ENCODE data around the gene SPA17.

The SPA17 gene

GRCh38 chr11:124663861-124664260, 9.8 kb upstream of the SPA17 start:
- DNase-seq: no peak

DNA sequence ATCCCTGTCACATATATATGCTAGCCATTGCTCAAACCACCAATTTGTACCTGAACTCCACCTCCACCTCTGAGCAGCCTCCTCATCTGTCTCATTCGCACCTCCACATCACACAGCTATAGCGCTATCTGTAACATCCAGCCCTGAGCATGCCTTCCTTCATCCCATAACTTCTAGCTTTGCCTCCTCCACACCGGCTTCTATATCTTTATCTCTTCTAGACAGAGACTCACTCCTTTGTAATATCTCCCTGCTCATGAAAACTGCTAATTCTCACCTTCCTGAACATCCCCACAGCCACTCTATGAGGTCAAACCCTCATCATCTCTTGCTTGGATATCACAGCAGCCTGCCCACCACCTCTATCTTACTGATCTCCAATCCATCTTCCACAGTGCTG, 6.1 kb upstream of the SPA17 start:
- no peak for DNase-seq

- DNase-seq: peak; percentile 15
Measured at GRCh38 chr11:124669193-124669592, 4.5 kb upstream of the SPA17 start.

DNA sequence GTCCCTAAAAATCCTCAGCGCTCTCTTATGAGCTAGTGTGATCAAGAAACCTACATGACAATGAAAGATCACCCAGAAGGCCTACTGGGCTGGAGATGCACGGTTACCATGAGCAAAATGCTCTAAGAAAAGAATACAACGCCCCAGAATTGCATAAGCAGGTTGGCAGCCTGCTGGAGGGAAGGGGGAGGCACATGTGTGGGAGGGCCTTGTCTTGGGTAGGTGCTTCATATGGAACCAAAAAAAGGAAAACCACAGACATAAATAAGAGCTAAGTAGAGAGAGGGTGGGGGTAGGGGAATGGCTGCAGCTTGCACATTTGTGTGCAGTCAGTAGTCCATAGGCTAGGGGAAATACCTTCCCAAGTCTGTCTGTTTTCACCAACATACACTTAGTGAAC, 3.0 kb upstream of the SPA17 start:
- no peak for DNase-seq

DNA sequence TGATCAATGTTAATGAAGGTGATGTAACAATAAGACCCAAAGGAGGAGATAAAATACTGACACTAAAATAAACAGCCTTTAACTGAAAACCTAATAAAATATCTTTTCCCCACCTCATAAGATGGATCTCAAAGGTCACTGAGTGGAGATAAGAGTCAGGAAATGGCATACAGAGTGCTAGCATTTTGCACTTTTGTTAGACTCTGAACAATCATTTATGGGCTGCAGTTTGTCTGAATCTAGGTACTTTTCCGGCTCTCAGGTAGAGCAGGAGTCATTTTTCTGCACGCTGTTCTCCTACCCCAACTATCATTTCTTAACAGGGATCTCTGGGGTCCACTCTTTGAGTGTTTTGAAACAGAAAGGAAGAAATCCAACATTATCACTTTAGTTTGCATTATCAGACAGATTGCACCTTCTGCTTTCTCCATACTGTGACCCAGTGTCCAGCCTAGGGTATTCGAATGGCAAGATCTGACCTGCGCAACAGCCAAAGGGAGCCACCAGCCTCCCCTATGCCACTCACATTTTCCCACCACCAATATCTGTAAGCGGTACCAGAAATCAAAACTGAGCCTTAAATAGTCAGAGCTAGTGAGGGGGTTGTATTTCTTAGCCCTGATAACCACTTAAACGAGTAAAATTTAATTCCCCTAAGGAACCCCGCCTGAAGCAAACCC, 1.0 kb upstream of the SPA17 start:
- no peak for DNase-seq

DNA sequence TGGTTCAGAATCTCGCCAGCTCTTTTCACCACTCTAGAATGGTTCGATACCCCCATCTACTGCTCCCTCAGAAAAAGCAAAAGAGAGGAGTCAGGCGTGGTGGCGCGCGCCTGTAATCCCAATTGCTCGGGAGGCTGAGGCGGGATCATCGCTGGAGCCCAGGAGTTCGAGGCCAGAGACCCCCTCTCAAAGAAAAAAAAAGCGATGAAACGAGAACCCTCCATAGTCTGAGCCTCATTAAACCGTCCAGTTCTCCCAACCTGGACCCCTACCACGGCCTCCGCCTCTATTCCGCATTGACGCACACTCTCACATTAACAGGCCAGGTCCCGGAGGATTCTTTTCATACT, 439 bp downstream of the SPA17 start:
- DNase-seq: no peak

DNA sequence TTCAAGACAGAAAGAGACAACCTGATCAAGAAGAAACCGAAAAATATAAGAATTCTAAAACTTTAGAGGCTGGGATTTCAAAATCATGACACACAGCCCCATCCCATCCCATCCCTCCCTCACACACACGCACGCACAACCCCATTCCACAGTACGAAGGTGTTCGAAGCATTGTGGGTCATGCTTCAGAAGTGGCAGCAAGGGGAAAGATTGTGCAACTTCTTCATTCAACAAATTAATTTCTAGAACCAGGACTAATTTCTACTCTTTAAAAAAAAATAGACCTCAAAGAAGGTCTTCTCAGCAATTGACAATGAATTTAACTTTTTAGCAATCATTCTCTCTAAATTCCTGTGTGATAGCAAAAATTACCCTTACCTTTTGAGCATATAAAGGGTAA, 867 bp downstream of the SPA17 start:
- DNase-seq: no peak

DNA sequence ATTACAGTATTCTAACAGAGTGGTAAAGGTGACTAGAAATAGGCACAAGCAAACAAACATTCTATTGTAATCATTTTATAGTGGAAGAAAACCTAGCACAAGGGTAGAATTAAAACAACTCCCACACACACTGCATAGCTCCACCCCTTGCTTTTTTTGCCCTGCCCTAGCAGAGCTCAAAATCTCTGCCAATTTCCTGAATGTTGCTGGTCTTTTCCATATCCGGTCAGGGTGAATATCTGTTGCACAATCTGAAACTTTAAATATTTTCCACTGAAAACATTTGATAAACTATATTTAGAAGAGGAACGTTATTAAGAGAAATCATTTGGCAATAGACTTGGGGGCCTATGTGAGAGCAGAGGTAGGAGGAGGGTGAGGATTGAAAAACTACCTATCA, 2.7 kb downstream of the SPA17 start:
- no peak for DNase-seq

DNA sequence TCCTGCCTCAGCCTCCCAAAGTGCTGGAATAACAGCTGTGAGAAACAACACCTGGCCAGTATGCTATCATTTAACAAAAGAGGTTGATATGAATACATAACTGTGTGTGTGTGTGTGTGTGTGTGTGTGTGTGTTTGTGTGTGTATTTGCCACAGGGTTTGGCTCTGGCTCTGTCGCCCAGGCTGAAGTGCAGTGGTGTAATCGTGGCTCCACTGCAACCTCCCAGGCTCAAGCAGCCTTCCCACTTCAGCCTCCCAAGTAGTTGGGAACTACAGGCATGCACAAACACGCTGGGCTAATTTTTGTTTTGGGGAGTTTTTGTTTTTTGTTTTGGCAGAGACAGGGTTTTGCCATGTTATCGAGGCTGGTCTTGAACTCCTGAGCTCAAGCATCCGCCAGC, 4.7 kb downstream of the SPA17 start:
- no peak for DNase-seq

- no peak for DNase-seq
Measured at GRCh38 chr11:124681421-124681820, 7.7 kb downstream of the SPA17 start.

DNA sequence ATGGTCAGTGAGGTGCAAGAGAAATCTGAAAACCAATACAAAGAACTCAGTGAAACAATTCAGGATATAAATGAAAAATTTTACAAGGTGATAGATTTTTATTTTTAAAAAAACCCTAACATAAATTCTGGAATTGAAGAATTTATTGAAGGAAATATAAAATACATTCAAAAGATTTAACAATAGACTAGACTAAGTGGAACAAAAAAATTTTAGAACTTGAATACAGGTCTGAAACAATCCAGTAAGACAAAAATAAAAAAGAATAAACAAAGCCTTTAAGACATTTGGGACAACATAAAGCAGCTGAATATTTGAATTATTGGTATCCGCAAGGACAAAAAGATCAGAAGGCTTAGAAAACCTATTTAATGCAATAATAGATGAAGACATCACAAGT, 8.7 kb downstream of the SPA17 start:
- DNase-seq: no peak

GRCh38 chr11:124693142-124693541, 19.4 kb downstream of the SPA17 start:
- no peak for DNase-seq

DNA sequence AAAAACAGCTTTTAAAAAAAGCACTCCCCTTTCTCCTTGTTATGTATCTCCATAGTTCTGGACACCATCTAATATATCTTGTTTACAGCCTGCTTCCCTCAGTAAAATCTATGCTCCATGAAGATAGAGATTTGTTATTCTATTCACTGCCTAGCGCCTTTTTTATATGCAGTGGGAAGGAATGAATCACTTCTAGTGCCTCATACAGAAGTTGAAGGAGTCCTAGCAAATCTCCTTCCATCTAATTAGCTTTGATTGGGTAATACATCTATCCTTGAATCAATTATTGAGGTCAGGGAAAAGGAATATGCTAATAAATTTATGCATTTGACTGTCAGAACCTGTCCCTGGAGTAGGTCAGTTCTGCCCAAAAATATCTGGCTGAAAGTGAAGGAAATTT, 25.8 kb downstream of the SPA17 start:
- DNase-seq: no peak

DNA sequence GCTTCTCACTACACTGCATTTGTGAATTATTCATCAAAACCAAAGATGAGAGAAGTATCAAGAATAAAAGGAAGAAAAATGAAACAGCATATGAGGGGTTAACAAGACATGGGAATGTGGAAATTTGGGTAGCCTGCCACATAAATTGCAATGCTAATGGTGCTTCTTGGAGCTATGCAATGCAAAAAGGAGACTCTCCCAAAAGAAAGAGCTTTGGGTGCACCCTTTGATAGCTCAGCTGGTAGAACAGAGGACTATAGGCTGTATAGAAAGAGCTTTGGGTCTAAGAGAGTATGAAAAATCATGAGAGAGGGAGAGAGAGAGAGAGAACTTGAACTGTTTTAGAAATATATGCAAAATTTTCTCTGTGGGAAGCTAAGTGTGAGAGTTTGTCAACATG, 26.3 kb downstream of the SPA17 start:
- no peak for DNase-seq

GRCh38 chr11:124707829-124708228, 34.1 kb downstream of the SPA17 start:
- DNase-seq: no peak

DNA sequence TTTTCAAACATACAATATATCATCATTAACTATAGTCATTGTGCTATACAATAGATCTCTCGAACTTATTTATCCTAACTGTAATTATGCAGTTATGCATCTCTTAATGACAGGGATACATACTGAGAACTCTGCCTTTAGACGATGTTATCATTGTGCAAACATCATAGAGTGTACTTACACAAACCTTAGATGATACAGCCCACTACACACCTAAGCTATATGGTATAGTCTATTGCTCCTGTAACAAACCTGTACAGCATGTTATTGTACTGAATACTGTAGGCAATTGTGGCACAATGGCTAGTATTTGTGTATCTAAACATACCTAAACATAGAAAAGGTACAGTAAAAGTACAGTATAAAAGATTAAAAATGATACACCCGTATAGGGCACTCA, 38.7 kb downstream of the SPA17 start:
- DNase-seq: no peak

GRCh38 chr11:124716591-124716990, 42.9 kb downstream of the SPA17 start:
- no peak for DNase-seq

GRCh38 chr11:124717421-124717785, 43.7 kb downstream of the SPA17 start:
- no peak for DNase-seq

DNA sequence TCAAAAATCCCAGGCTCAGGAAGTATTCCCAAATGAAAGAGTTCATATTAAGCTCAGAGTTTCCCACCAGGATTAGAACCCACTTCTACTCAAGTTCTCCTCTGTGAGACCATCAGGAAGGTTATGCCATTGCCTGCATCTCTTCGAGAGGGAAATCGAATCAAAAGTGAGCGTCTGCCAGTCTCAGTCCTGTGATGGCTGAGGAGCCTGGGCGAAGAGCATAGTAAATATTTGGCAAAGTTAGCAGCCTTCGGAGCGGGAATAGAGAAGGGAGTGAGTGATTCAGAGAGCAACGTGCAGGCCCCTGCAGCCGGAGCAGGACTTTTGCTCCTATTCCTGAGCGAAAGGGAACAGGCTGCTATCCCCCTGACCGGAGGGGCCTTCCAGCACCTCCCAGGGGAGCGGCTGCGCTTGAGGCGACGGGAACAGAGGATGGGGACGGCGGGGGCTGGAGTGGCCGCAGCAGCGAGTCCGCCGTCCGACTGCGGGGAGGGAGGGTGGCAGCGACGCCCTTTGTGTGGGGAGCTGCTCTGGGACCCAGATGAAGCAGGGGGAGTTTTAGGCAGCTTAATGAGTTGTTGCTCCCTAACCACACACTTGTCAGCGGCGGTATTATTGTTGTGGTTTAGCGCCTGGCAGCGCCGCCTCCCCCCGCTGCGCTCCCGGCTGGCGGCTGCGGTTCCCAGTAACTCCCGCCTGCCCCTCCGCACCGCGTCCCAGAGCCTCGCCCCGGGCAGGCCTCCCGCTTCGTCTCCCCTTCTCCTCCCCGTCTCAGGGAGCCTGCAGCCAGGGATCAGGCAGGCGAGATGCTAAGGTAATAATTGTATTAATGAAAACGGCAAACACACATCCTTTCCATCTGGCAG, 44.3 kb downstream of the SPA17 start:
- no peak for DNase-seq

- DNase-seq: no peak
Measured at GRCh38 chr11:124718801-124719200, 45.1 kb downstream of the SPA17 start.

- DNase-seq: no peak
Measured at GRCh38 chr11:124719534-124719933, 45.8 kb downstream of the SPA17 start.

DNA sequence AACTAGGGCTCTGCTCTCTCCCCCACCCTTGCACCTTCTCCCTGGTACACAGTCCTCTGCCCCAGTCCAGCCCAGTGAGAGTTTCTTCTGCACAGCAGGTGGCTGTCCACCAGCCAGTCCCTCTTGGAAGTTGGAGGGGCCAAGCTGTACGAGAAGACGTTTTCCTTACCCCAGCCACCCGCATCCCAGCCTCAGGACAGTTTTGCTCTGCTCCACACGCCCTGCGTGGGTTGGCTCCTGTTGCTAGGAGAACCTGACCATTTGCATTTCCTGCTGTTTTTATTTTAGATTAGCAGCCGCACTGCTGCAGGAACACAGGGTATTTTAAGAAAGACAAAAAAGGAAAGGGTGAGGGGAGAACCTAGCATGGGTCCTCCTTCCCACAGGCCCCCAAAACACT, 48.5 kb downstream of the SPA17 start:
- DNase-seq: no peak

DNA sequence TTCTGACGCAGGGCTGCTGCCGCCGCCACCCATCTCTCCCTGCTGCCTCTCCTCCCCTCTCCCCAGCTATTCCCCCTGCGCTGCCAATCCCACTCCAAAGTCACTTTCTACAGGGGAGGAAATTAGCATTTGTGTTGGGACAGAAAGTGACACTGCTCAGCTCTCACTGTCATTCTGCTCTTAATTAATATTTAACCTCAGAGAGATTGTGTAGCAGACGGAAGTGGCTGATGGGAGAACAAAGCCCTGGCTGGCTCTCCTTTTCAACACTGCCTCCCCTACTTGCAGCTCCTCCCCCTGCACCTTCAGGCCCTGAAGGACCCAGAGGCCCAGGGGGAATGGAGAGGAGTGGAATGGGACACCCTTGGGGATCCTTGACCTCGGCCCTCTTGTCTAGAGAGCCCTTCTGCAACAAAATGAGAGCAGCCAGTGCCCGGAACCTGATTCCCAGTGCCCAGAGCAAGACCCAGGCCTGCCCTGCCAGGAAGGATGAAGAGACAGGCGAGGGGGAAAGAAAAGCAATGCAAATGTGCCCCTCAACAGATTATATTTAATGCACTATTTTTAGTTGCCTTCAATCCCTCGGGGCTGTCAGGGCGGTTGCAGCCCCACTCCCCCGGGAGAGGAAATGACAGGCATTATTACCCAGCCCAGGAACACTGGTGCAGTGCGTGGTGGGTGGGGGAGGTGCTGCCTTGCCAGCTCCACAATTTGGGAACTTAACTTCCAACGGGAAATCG, 51.4 kb downstream of the SPA17 start:
- DNase-seq: no peak

DNA sequence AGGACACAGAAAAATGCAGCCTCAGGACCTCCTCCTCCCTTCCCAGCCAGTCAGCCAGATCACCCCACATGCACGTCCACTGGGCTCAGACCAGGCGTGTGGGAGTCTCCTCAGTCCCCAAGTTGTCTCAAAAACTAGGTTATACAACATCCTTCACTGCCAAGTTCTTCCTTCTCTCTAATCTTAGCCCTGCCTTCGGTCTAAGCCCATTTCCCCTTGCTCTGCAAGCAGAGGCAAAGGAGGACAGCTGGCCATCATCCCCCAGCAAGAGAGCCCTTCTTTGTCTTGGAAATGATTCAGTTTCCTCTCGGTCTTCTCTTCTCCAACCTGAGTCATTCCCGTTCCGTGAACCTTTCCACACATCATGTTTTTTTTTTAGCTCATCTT, 52.0 kb downstream of the SPA17 start:
- no peak for DNase-seq
